ENCODE data around the gene RPS6KA5.

DNA sequence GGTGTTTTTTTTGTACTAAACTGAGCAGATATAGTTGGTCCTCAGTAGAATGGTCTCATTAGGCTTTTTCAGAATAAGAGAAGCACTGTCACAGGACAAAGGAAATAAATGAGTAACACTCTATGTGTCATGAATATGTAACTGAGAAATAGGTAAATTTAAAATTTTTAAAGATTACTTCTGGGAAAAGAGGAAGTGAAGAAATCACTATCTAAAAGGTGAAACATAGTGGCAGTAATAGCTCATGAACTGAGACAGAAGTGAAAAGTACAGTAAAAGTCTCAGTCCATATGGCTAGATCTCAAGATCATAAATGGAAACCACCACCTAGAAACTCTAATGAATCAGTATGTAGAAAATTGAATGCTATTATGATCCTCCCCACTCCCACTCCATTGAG, 154.9 kb downstream of the RPS6KA5 start:
- TF ChIP-seq, protein P1, sequence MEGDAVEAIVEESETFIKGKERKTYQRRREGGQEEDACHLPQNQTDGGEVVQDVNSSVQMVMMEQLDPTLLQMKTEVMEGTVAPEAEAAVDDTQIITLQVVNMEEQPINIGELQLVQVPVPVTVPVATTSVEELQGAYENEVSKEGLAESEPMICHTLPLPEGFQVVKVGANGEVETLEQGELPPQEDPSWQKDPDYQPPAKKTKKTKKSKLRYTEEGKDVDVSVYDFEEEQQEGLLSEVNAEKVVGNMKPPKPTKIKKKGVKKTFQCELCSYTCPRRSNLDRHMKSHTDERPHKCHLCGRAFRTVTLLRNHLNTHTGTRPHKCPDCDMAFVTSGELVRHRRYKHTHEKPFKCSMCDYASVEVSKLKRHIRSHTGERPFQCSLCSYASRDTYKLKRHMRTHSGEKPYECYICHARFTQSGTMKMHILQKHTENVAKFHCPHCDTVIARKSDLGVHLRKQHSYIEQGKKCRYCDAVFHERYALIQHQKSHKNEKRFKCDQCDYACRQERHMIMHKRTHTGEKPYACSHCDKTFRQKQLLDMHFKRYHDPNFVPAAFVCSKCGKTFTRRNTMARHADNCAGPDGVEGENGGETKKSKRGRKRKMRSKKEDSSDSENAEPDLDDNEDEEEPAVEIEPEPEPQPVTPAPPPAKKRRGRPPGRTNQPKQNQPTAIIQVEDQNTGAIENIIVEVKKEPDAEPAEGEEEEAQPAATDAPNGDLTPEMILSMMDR (IDR thresholded peaks at IDR 0.05) = no peak
- TF ChIP-seq POLR2A (IDR thresholded peaks at IDR 0.05) = no peak
